ENCODE measurements around the gene HDAC1.

GRCh38 chr1:32356478-32356877, 64.6 kb downstream of the HDAC1 start:
- TF ChIP-seq POLR2AphosphoS5 (IDR thresholded peaks at IDR 0.05; ENCODE audit: low read depth, low read length) (no peak), REST (IDR thresholded peaks at IDR 0.05; ENCODE audit: insufficient read depth in 1 of 2, low read depth in 2 of 2, low read length in 2 of 2) (no peak), SIN3A (IDR thresholded peaks at IDR 0.05; ENCODE audit: borderline replicate concordance, insufficient read depth, low read length) (no peak), TAF1 (IDR thresholded peaks at IDR 0.05; ENCODE audit: borderline replicate concordance, insufficient read depth, low read length) (no peak)

All from PFSK-1 (cell line).